NCI-H1092 (cell line): ENCODE data around the gene FNDC5.

ENCODE experiments used
- DNase-seq: peaks from one replicate; lab custom pipeline; 2025; lab: John Stamatoyannopoulos, UW

The FNDC5 gene

GRCh38 chr1:32864375-32865019 is 6.2 kb downstream of the FNDC5 start:
- no peak for DNase-seq

- DNase-seq: no peak
Observed at GRCh38 chr1:32863881-32864245, 6.8 kb downstream of the FNDC5 start.

GRCh38 chr1:32863218-32863880 is 7.4 kb downstream of the FNDC5 start:
- DNase-seq: no peak

DNA sequence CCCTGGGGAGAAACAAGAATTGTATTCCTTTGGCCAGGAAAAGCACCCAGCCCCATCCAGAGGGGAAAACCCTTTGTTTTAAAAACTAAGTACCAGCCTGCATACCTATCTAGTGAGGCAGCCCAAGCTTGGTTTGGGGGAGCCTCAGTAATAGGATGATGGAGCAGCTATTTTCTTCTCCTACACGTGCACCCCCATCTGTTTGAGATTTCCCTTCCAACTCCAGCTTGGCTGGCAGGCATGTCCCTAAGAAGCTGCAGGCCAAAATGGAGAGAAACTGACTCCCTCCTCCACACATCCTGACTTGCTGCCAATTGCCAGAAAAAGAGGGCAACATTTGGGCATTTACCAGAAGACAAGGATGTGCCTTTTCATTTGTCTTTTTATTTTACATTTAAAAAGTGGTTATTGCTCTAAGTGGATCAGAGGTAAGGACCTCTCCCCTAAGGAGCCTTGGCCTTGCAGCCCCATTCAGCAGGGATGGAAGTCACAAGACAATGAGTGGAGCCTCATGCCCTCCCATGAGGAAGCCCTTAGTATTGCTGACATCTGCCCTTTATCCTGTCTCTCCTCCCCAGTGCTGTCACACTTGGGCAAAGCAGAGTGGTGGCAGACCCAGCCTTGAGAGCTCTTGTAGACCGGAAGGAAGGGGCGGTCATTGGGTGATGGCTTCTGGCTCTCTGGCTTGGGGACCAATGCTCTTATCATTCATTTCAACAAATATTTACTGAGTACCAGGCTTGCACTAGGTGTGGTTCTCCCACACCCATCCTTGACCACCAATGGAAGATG is 8.6 kb downstream of the FNDC5 start:
- DNase-seq: no peak

- DNase-seq: no peak
Observed at GRCh38 chr1:32860566-32860965, 10.1 kb downstream of the FNDC5 start.

DNA sequence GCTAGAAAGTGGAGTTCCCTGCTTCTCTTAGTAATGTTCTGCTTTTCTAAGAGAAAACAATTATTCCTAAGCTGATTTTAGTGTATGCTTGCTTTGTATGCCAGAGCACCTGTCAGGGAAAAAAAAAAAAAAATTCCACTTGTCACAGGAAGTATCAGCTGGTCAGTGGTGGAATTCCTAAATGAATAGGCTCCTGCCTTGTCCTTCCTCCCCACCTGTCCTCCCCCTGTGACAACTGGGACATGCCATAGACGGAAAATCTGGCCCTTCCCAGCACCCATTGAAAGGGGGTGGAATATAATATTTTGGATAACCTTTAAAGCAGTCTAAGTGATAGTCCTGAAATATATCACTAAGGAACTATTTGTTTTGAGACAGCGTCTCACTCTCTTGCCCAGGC is 10.8 kb downstream of the FNDC5 start:
- no peak for DNase-seq

DNA sequence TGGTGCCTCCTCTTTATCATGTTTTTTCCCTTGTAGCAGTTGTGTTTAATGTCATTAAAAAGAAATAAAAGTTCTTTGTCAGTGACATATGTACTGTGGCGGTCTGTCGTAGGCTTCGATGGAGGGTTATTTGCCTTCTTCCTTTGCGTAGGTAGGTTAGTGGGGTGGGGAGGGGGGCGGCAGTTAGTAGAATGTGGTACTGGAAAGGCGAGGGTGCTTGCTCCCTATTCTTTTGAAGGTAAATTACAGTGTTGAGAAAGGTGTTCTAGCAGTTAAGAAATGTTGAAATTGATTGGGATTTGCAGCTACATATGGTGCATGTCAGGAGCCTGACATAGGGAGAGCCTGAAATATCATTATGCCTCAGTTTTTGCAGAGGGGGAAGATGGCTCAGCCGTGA is 11.9 kb downstream of the FNDC5 start:
- no peak for DNase-seq

GRCh38 chr1:32858136-32858535 is 12.6 kb downstream of the FNDC5 start:
- no peak for DNase-seq

- no peak for DNase-seq
Observed at GRCh38 chr1:32855861-32856617, 14.7 kb downstream of the FNDC5 start.

DNA sequence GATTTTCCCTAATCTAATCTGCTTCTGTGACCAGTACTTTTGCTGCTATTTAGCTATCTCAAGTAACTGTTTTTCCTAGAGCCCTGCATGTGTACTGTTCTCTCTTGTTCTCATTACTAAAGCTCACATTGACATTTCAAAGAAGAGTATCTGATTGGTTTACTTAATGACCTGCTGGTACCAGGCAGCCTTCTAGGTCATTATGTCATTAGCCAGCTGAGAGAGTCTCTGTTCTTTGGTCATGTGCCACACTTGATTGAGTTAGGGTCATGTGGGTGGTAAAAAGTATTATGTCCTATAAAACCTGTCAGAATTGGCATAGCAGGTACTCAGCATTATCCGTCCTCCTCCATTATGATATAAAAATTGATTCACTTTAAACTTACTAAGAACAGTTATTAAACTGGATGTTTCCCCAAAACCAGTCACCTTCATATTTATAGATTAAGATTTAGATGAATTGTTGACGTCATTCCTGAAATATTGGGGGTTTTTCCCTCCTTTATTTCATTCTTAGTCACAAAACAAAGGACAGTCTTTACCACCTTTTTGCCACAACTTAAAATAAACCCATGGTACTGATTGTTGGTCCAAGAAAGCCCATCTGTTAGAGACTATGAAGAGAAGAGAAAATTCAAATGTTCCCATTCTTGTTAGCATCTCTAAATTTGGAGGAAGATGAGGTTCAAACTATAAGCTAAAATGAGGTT is 22.2 kb downstream of the FNDC5 start:
- DNase-seq: no peak

DNA sequence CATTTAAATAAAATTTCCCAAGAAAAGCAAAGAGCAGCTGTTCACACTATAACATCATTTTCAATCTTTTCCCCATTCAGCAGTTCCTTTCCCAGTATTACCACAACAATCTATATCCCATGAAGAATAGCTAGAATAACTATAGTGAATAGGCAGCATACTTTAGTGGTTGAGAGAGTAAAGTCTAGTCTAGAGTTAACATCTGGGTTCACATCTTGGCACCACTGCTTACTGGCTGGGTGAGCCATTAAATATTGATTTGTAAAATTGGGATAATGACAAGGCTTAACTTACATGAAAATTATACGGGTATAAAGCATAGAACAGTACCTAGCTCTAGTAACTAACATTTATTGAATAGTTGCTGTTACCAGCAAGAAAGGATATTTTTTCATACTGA is 38.8 kb downstream of the FNDC5 start:
- no peak for DNase-seq

- no peak for DNase-seq
Observed at GRCh38 chr1:32830092-32830852, 40.4 kb downstream of the FNDC5 start.

GRCh38 chr1:32828341-32828740 is 42.4 kb downstream of the FNDC5 start:
- DNase-seq: no peak

DNA sequence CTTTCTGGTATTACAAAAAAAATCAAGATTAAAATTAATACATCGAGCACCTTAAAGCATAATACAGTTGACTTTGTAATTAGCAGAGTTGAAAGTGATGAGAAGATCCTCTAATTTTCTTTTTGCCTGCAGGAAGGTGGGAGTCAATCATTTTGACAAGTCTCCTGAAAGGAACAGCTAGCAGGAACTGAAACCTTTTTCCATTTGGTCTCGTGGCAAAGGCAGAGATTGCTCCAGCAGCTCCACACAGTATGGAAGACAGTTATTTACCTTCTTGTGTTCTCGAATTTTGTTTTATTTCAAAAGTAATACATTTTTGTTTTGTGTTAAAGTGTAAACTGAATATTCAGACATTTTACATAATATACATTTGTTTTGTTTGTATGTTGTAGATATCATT is 45.5 kb downstream of the FNDC5 start:
- DNase-seq: no peak

DNA sequence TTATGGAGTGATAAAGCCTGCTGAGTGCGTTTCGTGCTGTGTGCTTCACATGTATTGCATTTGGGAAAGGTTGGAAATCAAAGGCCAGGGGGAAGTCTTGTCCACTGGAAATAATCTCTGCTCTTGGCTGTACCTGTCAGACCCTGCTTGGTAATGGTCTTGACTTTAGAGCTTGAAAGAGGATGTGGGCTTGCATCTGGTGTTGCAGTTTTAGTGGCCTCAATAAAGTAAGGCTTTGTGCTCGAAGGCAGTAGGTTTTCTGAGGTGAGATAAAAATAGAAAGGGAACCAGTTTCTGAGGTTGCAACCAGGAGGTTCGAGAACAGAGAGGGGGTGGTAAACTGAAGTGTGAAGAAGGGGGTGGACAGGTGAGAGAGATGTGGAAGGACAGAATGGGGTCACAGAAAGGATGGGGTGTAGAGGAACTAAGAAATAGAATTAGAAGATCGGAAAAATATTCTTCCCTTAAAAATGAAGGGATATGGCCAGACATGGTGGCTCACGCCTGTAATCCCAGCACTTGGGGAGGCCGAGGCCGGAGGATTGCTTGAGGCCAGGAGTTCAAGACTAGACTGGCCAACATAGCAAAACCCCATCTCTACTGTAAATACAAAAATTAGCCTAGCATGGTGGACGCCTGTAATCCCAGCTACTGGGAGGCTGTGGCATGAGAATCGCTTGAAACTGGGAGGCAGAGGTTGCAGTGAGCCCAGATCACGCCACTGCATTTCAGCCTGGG is 51.7 kb downstream of the FNDC5 start:
- DNase-seq: no peak

GRCh38 chr1:32817815-32818786 is 52.6 kb downstream of the FNDC5 start:
- peak; percentile 72 for DNase-seq

DNA sequence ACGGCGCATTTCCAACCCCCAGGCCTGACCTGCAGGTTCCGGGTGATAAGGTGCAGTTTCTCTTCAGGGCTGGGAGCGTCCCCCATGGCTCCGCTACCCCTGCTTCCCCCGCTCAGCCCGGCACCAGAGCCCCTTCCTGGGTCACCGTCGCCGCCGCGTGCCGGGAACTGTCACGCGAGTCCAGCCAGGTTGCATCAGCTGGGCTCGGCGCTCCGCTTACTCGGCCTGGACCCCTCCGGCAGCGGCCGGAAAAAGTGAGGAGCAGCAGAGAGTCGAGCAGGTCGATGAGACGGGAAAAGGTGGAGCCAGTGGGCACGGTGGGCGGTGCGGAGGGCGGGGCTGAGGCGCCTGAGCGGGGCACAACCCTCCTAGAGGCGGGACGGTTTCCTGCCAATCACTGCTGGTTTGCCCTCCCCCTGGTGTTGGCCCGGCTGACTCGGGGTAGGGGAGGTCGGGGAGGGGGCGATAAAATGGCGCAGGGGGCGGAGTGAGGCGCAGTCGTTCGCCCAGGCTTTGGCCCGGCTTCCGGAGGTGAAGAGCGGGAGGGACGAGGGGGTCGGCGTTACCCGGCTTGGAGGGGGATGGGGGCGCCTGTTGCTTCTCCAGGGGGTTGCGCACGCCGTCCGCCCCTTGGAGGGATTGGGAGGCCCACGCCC is 53.4 kb downstream of the FNDC5 start, which contains the start of the genes S100PBP and YARS1:
TSS of gene S100PBP (plus strand) at position 495 of the 656 bp plus-strand sequence. CDS start 8,447 bp downstream, outside the sequence.
TSS of gene YARS1 (minus strand) at position 200 of the 656 bp plus-strand sequence. CDS start at position 86, 114 bp downstream.
- peak; percentile 98 for DNase-seq

DNA sequence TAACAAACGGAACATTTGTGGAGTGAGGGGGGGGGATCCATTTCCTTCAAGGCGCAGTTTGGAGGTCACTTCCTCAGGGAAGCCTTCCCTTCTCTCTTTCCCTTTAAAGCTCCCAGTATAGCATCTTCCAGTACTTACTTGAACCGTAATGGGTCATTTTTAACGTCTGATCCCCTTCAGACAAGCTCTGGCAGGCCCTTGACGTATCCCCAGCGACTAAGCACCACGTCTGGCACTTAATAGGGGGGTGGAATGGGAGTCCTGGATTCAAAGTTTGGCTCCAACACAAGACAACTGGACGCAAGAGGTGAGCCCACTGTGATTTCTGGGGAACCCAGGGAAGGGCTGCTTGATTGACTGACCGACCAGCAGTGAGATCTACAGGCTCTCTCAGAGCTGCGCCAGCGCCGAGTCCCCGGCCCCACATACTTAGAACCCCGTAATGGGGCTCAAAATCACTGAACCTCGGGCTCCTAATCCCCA is 54.0 kb downstream of the FNDC5 start:
- DNase-seq: peak; percentile 51
